NCI-H345 treated with DMSO at 0.1 percent for 48 hours (cell line): ENCODE measurements around the gene GPR158.

Experiments
- DNase-seq: peaks from one replicate; lab custom pipeline; 2025; ENCODE audit not compliant: unreplicated experiment; lab: John Stamatoyannopoulos, UW

Gene GPR158

DNA sequence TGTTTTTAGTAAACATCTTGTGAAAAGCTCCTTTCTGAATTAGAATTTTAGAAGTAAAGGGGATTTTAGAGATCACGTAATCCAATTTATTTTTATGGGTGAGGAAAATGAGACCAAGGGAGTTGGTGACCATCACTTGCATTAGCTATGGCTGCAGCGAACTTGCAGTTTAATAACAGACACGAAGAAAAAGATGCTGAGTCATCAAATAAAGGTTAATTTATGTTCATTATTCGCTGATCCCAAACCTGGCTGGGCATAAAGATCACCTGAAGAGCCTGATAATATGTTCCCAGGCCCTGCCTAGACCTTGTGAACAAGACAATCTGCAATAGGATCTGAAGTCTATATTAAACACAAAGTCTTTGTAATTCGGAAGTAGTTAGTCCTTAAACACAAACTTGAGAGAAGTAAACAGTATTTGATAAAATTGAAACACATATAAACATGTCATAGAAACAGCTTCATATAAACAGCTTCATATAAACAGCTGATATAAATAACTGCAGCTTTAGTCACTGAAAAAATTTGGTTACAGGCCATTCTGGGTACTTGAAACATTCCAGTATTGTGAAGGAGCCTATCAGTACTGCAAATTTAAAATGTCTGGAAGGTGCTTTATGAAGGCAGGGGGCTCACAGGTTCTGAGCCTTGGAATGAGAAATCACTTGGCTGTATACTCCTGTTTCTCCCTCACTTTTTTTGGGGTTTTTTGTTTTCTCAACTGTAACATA, 16.5 kb downstream of the GPR158 start:
- no peak for DNase-seq

DNA sequence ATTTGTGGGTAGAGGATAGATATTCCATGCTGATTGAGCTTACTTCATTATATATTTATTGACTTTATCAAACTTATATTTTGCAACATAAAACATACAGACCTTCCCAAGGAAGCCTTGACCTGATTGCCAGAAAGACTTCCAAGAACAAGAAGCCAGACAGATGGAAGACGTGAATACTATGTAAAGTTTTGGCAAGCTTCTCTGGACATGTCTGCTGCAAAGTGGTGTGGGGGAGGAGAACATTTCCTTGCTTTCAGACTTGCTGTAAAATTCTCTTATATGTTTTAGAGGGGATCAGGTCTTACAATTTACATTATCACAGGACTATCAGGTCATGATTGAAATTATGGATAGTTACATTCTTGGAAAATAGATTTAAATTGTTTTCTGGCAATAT, 23.4 kb downstream of the GPR158 start:
- no peak for DNase-seq

GRCh38 chr10:25206693-25207414, 32.1 kb downstream of the GPR158 start:
- DNase-seq = no peak

DNA sequence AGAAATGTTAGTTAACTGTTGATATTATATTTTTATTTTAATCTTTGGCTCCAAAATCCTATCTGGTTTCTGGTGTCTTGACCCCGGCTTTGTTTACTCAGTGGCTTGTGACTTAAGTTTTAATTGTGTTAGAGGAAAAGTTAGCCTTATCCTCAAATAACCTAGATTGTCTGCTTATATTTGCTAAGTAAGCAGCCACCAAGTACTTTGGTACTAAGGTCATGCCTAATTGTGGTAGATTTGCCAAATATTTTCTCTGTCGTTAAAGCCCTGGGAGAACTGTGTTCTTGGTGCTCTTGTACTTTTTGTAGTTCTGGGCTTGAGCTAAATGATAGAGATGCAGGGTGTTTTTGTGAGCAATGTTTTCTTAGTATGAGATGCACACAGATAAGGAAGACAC, 34.8 kb downstream of the GPR158 start:
- DNase-seq = no peak

- no peak for DNase-seq
Measured at GRCh38 chr10:25210265-25210664, 35.5 kb downstream of the GPR158 start.

DNA sequence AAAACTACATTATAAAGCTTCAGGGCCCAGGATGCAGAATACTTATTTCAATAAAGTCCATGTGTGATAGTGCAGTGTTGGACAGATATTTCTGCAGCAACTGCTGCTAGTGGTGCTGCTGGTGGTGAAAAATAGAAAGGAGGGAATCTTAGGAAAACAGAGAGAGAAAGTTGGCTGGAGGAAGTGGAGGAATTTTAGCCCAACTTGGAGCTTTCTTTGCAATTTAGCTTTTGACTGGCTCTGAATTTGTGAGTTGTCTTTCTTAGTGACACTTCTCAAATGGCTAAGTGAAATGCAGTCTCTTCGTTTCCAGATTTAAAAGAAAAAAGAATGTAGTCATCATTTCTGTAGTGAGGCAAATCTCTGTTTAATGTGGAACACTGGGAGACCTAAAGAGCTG, 45.4 kb downstream of the GPR158 start:
- DNase-seq = no peak

- no peak for DNase-seq
Measured at GRCh38 chr10:25222085-25222660, 47.4 kb downstream of the GPR158 start.

DNA sequence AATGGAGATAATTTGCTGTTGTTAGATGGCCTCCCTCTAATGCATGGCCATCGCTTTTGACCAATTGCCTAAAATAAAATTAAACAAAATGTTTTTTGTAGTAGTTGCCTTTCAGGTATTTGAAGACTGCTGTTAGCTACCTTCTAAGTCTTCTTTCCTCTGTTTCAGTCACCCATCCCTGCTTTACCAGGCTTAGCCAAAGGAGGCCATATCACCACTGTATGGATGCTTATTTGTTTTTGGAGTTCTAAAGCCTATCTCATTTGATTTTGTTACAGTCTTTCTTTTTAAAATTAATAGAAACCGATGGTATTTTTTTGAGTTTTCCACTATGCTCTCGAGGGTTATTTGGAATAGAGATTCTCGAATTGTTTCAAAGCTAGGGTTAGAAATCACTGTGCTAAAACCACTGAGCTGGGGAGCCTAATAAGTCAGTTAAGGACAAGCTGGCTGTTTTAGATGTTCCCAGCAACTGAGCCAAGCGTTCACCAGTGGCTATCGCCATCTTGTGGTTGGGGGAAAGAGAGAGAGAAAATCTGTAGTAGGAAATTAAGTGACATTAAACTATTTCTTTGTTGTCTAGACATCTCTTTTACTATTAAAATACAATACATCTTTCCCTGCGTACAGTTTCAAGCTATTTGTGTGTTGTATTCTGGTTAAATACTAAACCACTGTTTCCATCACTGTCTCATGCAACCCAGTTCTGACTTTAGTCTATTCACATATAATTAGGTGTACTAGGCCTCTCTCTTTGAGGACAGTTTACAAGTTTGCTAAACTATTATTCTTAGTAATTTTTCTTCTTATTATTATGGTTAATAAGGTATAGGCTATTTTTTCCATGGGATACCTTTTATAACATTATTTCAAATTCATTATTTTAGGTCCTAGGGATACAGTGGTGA, 52.2 kb downstream of the GPR158 start:
- peak; percentile 1 for DNase-seq

GRCh38 chr10:25231751-25232150, 57.0 kb downstream of the GPR158 start:
- no peak for DNase-seq

GRCh38 chr10:25232204-25232603, 57.4 kb downstream of the GPR158 start:
- DNase-seq = no peak

GRCh38 chr10:25245165-25245564, 70.4 kb downstream of the GPR158 start:
- DNase-seq = no peak

- no peak for DNase-seq
Measured at GRCh38 chr10:25257646-25258045, 82.8 kb downstream of the GPR158 start.

DNA sequence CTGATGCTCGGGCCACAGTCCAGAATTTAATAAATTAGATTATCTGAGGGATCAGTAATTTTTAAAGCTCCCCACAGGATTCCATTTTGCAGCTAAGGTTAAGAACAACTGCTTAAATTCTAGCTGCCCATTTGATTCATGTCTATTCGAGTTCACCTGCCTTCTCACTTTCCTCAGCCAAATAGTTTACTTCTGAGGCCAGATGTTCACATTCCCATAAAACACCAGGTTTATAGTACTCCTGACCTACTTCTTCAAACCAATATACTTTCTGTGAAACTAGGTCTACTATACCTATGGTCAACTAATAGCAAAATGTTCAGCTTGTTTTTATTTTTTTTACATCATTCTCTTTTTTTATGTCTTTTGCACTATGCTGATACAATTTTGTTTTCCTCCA, 86.3 kb downstream of the GPR158 start:
- DNase-seq = no peak

DNA sequence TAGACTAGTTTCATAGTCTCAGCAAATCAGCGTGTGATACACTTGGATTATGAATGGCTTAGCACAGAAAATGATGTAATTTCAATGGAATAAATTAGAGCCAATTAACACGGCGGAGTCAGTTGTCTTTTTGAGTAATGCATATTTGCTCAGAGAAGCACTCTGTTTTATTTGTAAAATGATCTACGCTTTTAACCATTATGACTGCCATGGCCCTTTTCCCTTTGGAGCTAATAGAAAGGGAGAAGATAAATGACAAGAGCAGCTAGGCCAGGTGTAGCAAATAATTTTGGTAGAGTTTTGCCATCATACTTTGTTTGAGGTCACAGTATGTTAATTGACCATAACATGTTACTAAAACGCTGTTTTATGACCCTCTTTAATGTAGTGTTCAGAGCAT, 86.8 kb downstream of the GPR158 start:
- DNase-seq = no peak

DNA sequence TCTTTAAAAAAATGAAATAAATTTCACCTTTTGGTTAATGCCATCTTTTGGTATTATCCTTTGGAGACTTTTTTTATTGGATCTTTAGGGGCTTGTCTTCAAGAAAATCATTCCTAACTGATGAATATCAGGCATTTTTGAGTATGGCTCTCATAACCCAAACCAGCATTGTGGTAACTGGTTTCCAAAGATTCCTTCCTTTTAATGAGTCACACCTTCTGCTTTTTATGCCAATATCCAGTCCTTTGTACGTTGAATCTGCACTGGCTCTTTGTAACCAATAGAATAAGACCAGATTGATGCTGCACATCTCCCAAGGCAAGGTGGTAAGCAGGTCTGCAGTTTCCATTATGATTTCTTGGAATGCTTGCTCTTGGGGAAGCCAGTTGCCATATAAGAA, 89.1 kb downstream of the GPR158 start:
- DNase-seq = no peak

- DNase-seq = no peak
Measured at GRCh38 chr10:25278180-25278579, 103.4 kb downstream of the GPR158 start.

GRCh38 chr10:25280076-25280475, 105.3 kb downstream of the GPR158 start:
- DNase-seq = no peak

- no peak for DNase-seq
Measured at GRCh38 chr10:25280573-25280972, 105.8 kb downstream of the GPR158 start.

- no peak for DNase-seq
Measured at GRCh38 chr10:25285809-25286208, 111.0 kb downstream of the GPR158 start.

DNA sequence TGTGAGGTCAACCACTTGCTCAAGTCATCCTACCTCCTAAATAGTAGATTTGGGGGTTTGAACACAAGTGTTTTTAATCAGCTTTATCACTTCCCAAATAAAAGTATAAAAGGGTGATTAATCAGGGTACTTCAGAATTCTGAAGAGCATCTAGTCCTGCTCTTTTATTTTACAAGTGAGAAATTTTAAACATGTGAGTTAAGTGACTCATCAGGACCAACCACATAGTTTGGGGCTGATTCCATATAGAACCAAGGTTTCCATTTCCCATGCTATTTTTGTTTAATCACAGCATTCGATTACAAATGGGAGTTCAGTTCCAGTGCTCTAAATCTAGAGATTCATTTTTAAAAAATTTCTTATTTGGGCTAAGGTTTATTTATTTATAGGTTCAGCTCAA, 113.4 kb downstream of the GPR158 start:
- no peak for DNase-seq
